Stimulated activated CD8-positive, alpha-beta memory T cell treated with anti-CD3 and anti-CD28 coated beads, Interleukin-7, amount 100 ng/mL, for 24 hours (primary cell): Measurements from ENCODE around the gene ABHD3.
"Not testable (repeated sequence)": the region's sequence is repeated elsewhere in the genome, so short reads cannot be mapped to it uniquely, and the experiment has no call there.

Source experiments
- DNase-seq: peaks from one replicate; pipeline ENCODE4 v3.0.0-alpha.2; 2020; ENCODE audit warnings: low read depth

The ABHD3 gene, protein sequence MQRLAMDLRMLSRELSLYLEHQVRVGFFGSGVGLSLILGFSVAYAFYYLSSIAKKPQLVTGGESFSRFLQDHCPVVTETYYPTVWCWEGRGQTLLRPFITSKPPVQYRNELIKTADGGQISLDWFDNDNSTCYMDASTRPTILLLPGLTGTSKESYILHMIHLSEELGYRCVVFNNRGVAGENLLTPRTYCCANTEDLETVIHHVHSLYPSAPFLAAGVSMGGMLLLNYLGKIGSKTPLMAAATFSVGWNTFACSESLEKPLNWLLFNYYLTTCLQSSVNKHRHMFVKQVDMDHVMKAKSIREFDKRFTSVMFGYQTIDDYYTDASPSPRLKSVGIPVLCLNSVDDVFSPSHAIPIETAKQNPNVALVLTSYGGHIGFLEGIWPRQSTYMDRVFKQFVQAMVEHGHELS

DNA sequence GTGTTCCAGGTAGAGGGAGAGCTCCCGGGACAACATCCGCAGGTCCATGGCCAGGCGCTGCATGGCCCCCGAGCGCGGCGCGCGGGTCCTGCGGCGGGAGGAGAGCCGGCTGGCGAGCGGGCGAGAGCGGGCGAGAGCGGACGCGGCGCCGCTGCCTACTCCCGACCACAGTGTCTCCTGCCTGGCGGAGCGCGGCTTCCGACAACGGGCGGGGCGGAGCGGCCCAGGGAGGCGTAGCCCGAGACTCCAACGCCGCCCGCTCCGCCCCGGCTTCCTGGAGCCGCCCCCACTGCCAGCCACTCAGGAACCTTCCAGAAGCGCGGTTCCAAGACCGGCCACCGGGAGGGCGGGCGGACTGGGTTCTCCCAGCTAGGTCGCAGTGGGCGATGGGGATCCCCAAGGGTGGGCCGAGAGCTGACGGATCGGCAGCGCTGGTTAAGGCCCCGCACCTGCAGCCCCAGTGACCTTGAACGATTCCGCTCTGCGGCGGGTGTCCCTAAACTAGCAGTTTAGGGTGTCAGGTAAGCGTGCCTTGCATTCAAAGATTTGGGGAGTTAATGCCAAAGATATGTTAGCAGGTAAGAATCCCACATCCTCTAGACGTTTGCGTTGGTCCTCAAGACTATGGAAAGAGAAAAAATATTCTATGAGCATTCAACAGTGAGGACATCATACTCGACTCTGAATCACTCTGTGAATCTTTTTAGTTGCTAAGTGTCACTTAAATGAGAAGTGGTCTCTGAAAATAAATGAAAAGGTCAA is at the start of gene ABHD3:
ABHD3 (minus strand) TSS at position 172 of the 762 bp plus-strand sequence; CDS start at position 63, 109 bp downstream.
- DNase-seq = peak; percentile 81

DNA sequence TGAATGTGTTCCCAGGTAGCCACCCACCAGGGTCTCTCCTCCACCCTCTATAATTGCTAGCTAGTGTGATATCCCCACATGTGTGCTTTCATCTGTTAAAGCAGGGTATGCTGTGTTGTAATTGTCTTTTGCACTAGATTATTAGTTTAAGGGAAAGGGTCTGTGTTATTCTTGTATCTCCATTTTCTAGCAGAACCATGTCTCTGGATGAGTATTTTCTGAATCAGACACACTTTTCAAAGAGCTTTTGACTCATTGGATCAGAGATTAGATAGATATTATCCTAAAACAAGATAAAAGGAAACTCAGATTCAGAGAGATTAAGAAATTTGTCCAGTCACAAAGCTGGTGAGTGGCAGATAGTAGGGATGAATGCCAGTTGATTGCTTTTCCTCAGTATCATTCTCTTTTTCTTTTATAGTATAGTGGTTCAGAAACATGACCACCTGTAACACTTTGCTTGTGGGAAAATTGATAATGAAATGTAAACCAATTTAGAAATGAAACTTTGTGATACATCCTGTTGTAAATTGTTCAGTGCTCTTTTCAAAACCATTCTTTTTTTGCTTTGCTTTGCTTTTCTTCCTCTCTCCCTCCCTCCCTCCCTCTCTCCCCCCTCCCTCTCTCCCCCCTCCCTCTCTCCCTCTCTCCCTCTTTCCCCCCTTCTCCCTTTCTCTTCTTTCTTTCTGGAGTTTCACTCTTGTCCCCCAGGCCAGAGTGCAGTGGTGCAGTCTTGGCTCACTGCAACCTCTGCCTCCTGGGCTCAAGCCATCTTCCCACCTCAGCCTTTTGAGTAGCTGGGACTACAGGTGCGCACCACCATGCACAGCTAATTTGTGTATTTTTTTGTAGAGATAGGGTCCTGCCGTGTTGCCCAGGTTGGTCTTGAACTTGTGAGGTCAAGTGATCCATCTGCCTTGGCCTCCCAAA is 43.5 kb upstream of the ABHD3 start:
- DNase-seq = no peak

DNA sequence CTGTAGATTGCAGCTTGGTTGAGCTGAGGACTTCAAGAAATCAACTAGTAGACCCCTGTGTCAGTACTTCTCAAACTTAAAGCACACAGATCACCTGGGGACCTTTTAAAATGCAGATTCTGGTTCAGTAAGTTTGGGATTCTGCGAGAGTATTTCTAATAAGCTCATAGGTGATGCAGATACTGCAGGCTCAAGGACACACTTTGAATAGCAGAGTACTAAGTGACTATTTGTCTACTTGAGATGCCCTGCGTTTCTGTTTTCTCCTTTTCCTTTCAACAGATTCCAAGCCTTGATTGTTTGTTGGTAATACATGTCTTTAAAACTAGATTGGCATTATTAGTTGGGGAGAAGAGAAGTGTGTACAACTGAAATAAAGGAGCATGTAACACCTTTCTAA is 42.7 kb upstream of the ABHD3 start:
- no peak for DNase-seq

DNA sequence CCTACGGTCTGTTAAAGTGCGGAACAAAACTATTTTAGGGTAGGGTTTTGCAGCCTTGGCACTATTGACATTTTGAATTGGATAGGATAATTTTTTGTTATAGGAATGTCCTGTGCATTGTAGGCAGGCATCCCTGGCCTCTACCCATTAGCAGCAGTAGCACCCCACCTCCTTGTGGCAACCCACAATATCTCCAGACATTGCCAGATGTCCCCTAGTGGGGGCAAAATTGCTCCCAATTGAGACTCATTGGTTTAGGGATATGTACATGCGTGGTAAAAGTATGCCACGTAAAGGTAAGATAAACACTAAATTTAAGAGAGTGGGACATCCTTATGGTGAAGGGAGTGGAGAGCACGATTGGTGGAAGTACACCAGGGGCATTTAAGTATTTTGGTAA is 40.7 kb upstream of the ABHD3 start:
- no peak for DNase-seq

DNA sequence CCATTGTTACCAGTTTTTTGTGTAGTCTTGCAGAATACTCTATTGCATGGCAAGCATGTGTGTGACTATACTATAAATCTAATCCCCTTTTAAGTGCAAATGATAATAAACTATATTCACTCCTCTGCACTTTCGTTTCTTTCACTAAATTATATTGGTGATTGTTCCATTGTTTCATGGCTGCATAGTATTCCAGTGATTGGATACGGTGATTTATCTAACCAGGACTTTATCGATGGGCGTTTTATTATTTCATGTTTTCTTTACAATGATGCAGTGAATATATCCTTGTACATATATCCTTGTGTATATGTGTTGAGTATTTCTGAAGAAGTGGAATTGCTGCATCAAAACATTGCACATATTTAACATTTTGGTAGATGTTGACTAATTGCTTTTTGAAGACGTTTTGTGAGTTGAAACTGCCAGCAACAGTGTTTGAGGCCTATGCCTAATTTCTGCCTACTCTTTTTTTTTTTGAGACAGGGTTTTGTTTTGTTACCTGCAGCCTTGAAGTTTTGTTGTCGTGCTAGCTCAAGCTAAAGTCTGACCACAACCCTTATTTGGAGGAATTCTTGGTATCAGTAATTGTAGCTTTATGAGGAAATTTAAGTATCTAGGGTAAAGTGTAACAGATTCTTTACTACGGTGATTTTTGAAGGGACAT is 38.7 kb upstream of the ABHD3 start:
- DNase-seq = no peak

DNA sequence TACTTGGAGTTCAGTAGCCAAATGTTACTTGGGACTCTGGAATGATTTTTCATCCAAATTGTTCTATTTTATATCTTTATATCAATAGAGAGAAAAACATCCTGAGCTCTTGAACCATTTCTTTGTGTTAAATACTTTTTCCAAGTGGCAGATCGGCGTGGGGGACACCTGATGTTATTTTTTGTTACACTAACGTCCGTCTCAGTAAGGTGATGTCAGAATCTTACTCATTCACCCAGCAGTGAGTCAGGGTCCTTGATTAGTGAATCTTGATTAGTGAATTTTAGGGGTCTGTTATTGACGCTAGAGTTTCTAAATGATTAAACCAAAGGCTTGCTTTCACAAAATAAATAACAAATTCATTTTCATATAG is 37.7 kb upstream of the ABHD3 start:
- DNase-seq = no peak

DNA sequence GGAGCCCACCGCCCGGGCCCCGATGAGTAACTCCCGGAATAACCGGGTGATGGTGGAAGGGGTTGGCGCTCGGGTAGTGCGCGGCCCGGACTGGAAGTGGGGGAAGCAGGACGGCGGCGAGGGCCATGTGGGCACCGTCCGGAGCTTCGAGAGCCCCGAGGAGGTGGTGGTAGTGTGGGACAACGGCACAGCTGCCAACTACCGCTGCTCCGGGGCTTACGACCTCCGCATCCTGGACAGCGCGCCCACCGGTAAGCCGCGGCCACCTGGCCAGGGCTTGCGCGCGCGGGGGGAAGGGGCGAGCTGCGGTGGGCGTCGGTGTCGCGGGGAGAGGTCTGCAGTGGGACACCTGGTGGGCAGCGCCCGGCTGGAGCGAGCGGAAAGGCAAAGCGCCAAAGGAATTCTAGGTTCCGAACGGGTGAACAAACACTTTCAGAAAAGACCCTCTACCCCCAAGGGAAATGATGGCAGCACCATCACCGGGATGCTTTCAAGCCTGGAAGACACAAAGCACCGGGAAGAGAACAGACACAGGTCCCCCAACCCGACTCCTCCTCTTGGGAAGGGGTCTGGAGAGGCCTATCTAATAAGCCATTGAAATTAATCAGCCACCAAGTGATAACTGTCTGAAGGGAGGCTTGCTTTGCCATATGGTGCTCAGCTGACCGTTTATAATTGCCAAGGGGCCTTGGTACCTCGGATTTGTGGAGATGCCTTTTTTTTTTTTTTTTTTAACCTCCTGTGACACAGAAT is 37.2 kb upstream of the ABHD3 start:
- no peak for DNase-seq

DNA sequence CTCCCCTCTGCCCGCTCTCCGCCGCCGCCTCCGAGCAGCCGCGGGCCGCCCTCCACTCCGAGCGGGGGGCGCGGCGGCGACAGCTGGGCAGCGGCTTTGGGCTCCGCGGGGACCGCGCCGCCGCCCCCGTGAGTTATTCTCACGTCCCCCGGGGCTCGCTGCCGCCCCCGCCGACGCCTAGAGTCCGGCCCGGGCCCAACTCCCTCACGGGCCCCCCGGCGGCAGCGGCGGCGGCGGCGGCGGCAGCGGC is 36.7 kb upstream of the ABHD3 start:
- DNase-seq = peak; percentile 12

DNA sequence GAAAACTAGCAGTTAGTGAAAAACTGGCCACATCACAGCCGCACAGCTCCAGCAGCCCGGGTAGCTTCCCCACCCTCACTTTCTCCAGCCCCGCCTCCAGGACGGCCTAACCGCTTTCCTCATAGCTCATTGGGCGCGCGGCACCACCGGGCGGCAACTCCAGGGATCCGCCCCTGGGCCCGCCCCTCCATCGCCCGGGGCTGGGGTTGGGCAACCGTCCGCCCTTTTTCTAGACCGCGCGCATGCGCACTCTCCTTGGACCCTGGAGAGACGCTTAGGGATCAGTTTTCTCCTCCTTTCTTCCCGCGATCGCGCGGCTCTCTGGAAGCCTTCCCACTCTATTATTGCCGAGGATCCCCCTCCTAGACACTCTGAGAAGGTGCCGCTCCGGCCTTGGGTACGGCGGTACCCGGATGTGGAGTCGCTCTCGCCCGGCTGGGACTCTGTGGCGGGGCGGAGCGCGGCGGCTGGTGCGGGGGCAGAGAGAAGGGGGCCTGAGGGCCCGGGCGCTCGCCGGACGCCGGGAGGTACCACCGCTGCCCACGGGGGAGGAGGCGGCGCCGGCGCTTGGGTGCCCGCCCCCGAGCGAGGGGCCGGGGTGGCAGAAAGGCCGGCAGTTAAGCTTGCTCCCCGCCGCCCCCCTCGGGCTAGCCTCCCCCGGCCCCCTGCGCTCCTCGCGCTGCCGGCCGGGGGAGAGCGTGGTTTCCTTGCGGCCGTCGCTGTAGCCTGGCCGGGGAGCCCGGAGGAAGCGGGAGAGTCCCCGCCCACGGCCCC is 36.2 kb upstream of the ABHD3 start, which contains the start of gene MIB1:
MIB1 (plus strand) TSS at position 255 of the 774 bp plus-strand sequence. CDS start 792 bp downstream, outside the sequence.
- DNase-seq = peak; percentile 98

DNA sequence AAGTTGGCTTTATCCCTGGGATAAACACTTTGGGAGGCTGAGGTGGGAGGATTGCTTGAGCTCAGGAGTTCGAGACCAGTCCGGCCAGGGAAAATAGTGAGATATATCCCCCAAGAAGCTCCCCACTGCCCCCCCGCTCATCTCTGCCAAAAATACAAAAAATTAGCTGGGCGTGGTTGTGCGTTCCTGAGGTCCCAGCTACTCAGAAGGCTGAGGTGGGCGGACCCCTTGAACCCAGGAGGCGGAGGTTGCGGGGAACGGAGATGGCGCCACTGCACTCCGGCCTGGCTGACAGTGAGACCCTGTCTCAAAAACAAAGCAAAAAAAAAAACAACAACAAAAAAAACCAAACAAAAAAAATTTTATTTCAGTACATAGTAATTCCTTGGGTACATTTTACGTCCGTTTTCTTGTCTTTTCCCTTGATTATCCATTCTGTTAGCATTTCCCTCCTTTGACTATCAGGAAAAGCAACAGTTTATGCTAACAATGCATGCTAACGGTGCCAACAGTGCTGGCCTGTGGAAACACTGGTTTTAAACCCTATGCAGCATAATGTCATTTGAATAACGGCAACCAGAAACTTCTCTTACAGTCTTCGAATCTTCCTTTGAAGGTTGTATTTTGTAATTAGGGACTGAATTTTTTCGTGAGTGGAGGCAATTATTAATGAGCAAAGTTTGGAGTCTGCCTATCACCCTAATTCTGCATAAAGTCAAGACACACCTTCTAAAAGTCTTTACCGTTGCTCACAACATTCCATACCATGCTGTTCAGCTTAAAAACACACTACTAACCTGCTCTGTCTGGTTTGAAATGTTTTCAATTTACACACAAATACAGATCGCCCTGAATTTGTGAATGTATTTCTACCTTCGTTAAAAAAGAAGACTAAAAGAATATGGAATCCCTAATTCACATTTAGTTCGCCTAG is 35.3 kb upstream of the ABHD3 start:
- no peak for DNase-seq

DNA sequence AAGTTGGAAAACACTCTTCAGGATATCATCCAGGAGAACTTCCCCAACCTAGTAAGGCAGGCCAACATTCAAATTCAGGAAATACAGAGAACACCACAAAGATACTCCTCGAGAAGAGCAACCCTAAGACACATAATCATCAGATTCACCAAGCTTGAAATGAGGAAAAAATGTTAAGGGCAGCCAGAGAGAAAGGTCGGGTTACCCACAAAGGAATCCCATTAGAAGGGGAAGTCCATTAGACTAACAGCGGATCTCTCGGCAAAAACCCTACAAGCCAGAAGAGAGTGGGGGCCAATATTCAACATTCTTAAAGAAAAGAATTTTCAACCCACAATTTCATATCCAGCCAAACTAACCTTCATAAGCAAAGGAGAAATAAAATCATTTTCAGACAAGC is 32.4 kb upstream of the ABHD3 start:
- DNase-seq = not testable (repeated sequence)

DNA sequence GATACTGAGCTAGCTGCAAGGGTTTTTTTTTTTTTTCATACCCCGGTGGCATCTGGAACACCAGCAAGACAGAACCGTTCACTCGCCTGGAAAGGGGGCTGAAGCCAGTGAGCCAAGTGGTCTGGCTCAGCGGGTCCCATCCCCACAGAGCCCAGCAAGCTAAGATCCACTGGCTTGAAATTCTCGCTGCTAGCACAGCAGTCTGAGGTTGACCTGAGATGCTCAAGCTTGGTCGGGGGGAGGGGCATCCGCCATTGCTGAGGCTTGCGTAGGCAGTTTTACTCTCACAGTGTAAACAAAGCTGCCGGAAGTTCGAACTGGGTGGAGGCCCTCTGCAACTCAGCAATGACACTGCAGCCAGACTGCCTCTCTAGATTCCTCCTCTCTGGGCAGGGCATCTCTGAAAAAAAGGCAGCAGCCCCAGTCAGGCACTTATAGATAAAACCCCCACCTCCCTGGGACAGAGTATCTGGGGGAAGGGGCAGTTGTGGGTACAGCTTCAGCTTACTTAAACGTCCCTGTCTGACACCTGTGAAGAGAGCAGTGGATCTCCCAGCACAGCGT is 31.0 kb upstream of the ABHD3 start:
- no peak for DNase-seq

DNA sequence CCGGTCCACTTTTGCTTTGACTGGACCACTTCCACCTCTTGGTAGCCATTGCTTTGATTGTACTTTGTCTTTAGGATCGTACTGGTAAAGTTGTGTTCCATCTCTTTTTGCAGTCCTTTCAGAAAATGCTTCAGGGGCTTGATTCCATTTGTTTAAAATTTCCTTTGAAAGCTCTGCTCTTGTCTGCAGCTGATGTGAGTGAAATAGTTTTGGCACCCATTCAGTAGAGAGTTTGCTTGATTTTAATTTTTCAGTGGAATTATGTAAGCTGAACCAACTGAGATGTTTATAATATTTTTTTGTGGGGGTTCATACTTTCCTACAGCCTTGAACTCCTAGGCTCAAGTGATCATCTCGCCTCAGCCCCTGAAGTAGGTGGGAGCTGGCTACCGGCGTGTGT is 28.4 kb upstream of the ABHD3 start:
- no peak for DNase-seq

DNA sequence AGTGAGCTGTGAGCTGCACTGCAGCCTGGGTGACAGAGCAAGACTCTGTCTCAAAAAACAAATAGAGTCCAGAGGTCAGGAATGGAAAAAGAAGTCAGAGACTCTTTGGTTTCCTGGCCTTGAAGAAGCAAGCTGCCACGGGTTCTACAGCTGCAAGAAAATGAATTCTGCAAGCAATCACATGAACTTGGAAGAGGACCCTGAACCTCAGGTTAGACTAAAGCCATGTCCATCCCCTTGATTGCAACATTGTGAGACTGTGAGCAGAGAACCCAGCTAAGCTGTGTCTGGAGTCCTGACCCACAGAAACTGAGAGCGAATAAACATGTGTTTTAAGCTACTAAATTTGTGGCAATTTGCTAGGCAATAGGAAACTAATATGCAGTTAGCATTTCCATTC is 23.1 kb upstream of the ABHD3 start:
- no peak for DNase-seq

DNA sequence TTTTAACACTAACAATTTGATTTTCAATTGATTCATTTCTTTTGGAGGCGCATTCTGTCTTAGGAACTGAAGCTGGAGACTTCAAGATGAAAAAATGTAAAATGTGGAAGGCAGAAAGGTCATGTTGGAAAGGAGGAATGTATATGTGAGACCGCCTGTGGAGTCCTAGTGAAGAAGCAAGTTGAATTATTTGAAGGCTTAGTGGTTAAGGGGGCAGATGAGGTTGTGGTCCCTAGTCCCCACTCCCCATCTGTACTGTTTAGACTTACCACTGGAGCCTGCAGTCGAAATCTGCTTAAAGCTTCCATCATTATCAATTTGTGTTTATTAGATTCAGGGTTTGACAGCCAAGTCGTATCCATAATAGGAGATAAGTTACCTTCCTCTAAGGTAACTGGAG is 20.6 kb upstream of the ABHD3 start:
- DNase-seq = no peak

DNA sequence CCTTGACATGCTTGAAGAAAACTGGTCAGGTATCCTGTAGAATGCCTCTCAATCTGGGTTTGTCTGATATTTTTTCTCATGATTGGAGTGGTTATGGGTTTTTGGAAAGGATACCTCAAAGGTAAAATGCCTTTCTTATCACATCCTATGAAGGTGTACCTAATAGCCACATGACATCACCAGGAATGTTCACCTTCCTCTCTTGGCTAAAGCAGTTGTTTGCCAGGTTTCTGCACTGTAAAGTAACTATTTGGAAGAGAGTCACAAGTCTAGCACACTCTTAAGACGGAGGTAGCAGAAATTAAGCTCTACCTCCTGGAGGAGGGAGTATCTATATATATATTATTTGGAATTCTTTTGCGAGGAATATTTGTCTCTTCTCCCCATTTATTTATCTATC is 18.1 kb upstream of the ABHD3 start:
- no peak for DNase-seq

DNA sequence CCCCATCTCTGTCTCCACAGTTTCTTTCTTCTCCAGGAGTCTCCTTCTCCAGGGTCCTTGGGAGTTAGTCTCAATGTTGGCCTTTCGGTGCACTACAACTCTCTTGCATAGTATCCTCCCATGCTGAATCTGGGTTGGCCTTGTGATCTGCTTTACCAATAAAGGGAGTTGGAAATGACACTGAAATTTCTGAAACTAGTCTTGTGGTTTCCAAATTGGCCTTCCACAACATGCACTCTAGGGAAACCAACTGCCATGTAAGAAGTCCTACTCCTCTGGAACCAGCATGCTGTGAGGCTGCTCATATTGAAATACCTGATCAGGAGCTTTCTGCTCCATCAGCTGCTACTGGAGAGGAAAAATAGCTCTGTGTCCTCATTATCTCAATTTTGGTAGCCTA is 9.9 kb upstream of the ABHD3 start:
- no peak for DNase-seq

DNA sequence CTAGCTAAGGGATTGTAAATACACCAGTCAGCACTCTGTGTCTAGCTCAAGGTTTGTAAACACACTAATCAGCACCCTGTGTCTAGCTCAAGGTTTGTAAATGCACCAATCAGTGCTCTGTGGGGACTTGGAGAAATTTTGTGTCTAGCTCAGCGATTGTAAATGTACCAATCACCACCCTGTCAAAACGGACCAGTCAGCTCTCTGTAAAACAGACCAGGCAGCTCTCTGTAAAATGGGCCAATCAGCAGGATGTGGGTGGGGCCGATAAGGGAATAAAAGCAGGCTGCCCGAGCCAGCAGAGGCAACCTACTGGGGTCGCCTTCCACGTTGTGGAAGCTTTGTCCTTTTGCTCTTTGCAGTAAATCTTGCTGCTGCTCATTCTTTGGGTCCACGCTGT is 2.6 kb upstream of the ABHD3 start:
- DNase-seq = not testable (repeated sequence)

DNA sequence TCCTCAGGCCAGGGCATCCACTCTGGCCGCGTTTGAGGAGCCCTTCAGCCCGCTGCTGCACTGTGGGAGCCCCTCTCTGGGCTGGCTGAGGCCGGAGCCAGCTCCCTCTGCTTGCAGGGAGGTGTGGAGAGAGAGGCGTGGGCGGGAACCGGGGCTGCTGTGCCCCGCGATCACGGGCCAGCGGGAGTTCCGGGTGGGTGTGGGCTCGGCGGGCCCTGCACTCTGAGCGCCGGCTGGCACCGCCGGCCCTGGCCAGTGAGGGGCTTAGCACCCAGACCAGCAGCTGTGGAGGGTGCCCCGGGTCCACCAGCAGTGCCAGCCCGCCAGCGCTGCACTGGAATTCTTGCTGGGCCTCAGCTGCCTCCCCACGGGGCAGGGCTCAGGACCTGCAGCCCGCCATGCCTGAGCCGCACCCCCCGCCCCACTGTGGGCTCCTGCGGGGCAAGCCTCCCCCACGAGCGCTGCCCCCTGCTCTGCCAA is 1.9 kb upstream of the ABHD3 start:
- no peak for DNase-seq
